BLaER1 (cell line): ENCODE results near the gene C8G.

ENCODE experiments used
- H3K27ac ChIP-seq: shearing (Covaris generic); formaldehyde crosslinking; 2 replicates; pipeline ENCODE4 v1.8.1; 2022
- H3K27me3 ChIP-seq: shearing (Covaris generic); formaldehyde crosslinking; 2 replicates; pipeline ENCODE4 v1.8.1; 2022
- H3K36me3 ChIP-seq: shearing (Covaris generic); formaldehyde crosslinking; 2 replicates; pipeline ENCODE4 v1.8.1; 2022
- H3K4me1 ChIP-seq: shearing (Covaris generic); formaldehyde crosslinking; 2 replicates; pipeline ENCODE4 v1.8.1; 2022
- H3K4me2 ChIP-seq: shearing (Covaris generic); formaldehyde crosslinking; 2 replicates; pipeline ENCODE4 v1.8.1; 2022
- H3K4me3 ChIP-seq: shearing (Covaris generic); formaldehyde crosslinking; 2 replicates; pipeline ENCODE4 v1.8.1; 2022
- H3K9ac ChIP-seq: shearing (Covaris generic); formaldehyde crosslinking; 2 replicates; pipeline ENCODE4 v1.8.1; 2022
- H3K9me3 ChIP-seq: shearing (Covaris generic); formaldehyde crosslinking; 2 replicates; pipeline ENCODE4 v1.8.1; 2022
- H4K20me1 ChIP-seq: shearing (Covaris generic); formaldehyde crosslinking; 2 replicates; pipeline ENCODE4 v1.8.1; 2022
- Cebpa-rat ChIP-seq: shearing (Covaris generic); IDR thresholded peaks from 2 replicates; pipeline ENCODE4 v1.8.1; 2022

Gene C8G

GRCh38 chr9:136990242-136990911 is 45.3 kb downstream of the C8G start:
- TF ChIP-seq Cebpa-rat: no peak
- Histone ChIP-seq H4K20me1 (peaks cover 19% of the 10 kb centered on the region), H3K36me3 (peaks cover 15% of the 10 kb centered on the region), H3K9me3 (no peaks in the 10 kb centered on the region), H3K9ac (no peak overlapping the region), H3K27me3 (peaks cover 20% of the 10 kb centered on the region), H3K4me1 (peaks cover 30% of the 10 kb centered on the region), H3K27ac (no peak overlapping the region), H3K4me3 (no peak overlapping the region), H3K4me2 (no peak overlapping the region)

- Histone ChIP-seq H3K4me3 (peak within 1 kb of the TSS; percentile 82), H3K27me3 (peaks cover 1% of the 10 kb centered on the region), H3K36me3 (peaks cover 15% of the 10 kb centered on the region), H3K4me2 (peak within 1 kb of the TSS; percentile 99), H3K9ac (peak within 1 kb of the TSS; percentile 89), H3K4me1 (peaks cover 48% of the 10 kb centered on the region), H3K27ac (peak within 1 kb of the TSS; percentile 87), H4K20me1 (peaks cover 24% of the 10 kb centered on the region), H3K9me3 (no peaks in the 10 kb centered on the region)
- no peak for TF ChIP-seq Cebpa-rat
These were observed 47.2 kb downstream of the C8G start, which contains the start of gene PAXX for GRCh38 chr9:136991993-136992818. TSS of gene PAXX (plus strand) at chr9:136992422. CDS start at chr9:136992444, 22 bp downstream.

GRCh38 chr9:136992819-136993369 is 47.9 kb downstream of the C8G start:
- Histone ChIP-seq H3K4me3 (peak overlapping the region; percentile 82), H3K27me3 (no peaks in the 10 kb centered on the region; the same call in 1 of the 2 replicates), H3K9ac (peak overlapping the region; percentile 89), H3K9me3 (no peaks in the 10 kb centered on the region), H3K36me3 (peaks cover 15% of the 10 kb centered on the region), H3K27ac (peak overlapping the region; percentile 87), H3K4me1 (peaks cover 55% of the 10 kb centered on the region), H3K4me2 (peak overlapping the region; percentile 99), H4K20me1 (peaks cover 24% of the 10 kb centered on the region)
- no peak for TF ChIP-seq Cebpa-rat

GRCh38 chr9:136994180-136994887 is 49.3 kb downstream of the C8G start:
- Histone ChIP-seq H3K27ac (no peak overlapping the region), H3K4me2 (peak overlapping the region; percentile 99)

GRCh38 chr9:136994888-136995230 is 49.8 kb downstream of the C8G start:
- H3K27me3 ChIP-seq: no peaks in the 10 kb centered on the region
- H3K4me1 ChIP-seq: peaks cover 72% of the 10 kb centered on the region
- no peak overlapping the region for H3K27ac ChIP-seq
- no peak for TF ChIP-seq Cebpa-rat
- peaks cover 24% of the 10 kb centered on the region for H4K20me1 ChIP-seq
- no peaks in the 10 kb centered on the region for H3K9me3 ChIP-seq
- no peak overlapping the region for H3K4me3 ChIP-seq
- H3K9ac ChIP-seq: no peak overlapping the region
- H3K36me3 ChIP-seq: peaks cover 15% of the 10 kb centered on the region
- peak overlapping the region; percentile 84; the same call in 1 of the 2 replicates for H3K4me2 ChIP-seq

More at GRCh38 chr9:136994180-136994887, 49.3 kb downstream of the C8G start:
- TF ChIP-seq Cebpa-rat: no peak
- Histone ChIP-seq H3K4me3 (no peak overlapping the region), H3K27me3 (no peaks in the 10 kb centered on the region), H3K9me3 (no peaks in the 10 kb centered on the region), H4K20me1 (peaks cover 24% of the 10 kb centered on the region), H3K4me1 (peaks cover 67% of the 10 kb centered on the region), H3K36me3 (peaks cover 15% of the 10 kb centered on the region), H3K9ac (no peak overlapping the region)

- no peak for TF ChIP-seq Cebpa-rat
- H3K27ac ChIP-seq: no peak overlapping the region
- H3K36me3 ChIP-seq: peaks cover 15% of the 10 kb centered on the region
- no peak overlapping the region for H3K9ac ChIP-seq
- H3K4me1 ChIP-seq: peaks cover 77% of the 10 kb centered on the region
- no peaks in the 10 kb centered on the region for H3K27me3 ChIP-seq
- H3K4me3 ChIP-seq: no peak overlapping the region
- no peaks in the 10 kb centered on the region for H3K9me3 ChIP-seq
- peaks cover 24% of the 10 kb centered on the region for H4K20me1 ChIP-seq
- H3K4me2 ChIP-seq: peak overlapping the region; percentile 84
These were observed 50.3 kb downstream of the C8G start for GRCh38 chr9:136995362-136995761.

GRCh38 chr9:136995772-136996311 is 50.8 kb downstream of the C8G start:
- H3K36me3 ChIP-seq: peaks cover 15% of the 10 kb centered on the region
- H3K27ac ChIP-seq: peak overlapping the region; percentile 46; the same call in 1 of the 2 replicates
- H3K4me3 ChIP-seq: no peak overlapping the region
- H3K4me2 ChIP-seq: peak overlapping the region; percentile 84
- peak overlapping the region; percentile 66 for H3K9ac ChIP-seq
- peaks cover 24% of the 10 kb centered on the region for H4K20me1 ChIP-seq
- no peak for TF ChIP-seq Cebpa-rat
- H3K4me1 ChIP-seq: peaks cover 81% of the 10 kb centered on the region
- H3K9me3 ChIP-seq: no peaks in the 10 kb centered on the region
- no peaks in the 10 kb centered on the region for H3K27me3 ChIP-seq
